Measurements from ENCODE around the gene ZKSCAN1.

The ZKSCAN1 gene

GRCh38 chr7:100081535-100082102 is 66.2 kb downstream of the ZKSCAN1 start, which contains the start of gene ZNF3:
Gene ZNF3, minus strand, starts transcription at chr7:100081723. Its CDS starts 4,366 bp downstream, at chr7:100077357.
- DNase-seq = peak; percentile 95

DNA sequence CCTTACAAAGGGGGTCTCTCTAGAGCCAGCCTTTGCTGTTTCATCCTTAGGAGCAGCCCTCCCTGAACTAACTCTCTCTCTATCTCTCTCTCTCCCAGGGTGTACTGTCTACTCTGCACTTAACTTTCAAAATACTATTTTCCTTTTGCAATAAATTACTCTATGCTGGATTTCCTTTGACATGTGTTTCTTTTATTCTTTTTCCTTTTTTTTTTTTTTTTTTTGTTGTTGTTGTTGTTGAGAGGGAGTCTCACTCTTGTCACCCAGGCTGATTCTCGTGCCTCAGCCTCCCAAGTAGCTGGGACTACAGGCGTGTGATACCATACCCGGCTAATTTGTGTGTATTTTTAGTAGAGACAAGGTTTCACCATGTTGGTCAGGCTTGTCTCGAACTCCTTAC is 67.6 kb downstream of the ZKSCAN1 start:
- no peak for DNase-seq

- DNase-seq = no peak
These were observed 70.1 kb downstream of the ZKSCAN1 start for GRCh38 chr7:100085515-100085914.

DNA sequence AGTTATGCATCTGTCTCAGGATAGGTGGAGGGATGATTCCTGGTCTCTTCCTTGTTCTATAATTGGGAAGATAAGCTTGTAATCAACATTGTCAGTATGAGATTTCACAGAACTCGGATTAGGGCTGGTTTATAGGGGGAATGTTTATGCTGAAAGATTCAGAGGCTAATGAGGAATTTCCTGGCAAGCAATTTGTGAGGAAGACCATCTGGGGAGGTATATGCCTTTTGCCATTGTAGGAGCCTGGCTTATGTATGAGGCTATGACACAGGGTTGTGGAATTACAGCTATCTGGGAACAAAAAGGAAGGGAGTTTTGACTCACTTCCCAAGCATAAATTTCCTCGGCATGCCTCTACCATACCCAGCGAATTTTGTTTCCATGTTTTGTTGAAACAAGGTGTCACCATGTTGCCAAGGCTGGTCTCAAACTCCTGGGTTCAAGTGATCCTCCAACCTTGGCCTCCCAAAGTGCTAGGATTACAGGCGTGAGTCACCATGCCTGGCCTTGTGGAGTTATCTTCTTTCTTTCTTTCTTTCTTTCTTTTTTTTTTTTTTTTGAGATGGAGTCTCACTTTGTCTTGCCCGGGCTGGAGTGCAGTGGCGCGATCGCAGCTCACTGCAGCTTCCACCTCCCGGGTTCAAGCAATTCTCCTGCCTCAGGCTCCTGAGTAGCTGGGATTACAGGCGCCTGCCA is 71.8 kb downstream of the ZKSCAN1 start:
- no peak for DNase-seq

GRCh38 chr7:100088095-100088620 is 72.8 kb downstream of the ZKSCAN1 start:
- no peak for DNase-seq

- peak; percentile 88 for DNase-seq
These were observed 73.4 kb downstream of the ZKSCAN1 start, which contains the start of gene COPS6 for GRCh38 chr7:100088621-100089457. Gene COPS6, plus strand, starts transcription at chr7:100088969. Its CDS starts 22 bp downstream, at chr7:100088991.

- no peak for DNase-seq
These were observed 74.2 kb downstream of the ZKSCAN1 start for GRCh38 chr7:100089458-100090196.

DNA sequence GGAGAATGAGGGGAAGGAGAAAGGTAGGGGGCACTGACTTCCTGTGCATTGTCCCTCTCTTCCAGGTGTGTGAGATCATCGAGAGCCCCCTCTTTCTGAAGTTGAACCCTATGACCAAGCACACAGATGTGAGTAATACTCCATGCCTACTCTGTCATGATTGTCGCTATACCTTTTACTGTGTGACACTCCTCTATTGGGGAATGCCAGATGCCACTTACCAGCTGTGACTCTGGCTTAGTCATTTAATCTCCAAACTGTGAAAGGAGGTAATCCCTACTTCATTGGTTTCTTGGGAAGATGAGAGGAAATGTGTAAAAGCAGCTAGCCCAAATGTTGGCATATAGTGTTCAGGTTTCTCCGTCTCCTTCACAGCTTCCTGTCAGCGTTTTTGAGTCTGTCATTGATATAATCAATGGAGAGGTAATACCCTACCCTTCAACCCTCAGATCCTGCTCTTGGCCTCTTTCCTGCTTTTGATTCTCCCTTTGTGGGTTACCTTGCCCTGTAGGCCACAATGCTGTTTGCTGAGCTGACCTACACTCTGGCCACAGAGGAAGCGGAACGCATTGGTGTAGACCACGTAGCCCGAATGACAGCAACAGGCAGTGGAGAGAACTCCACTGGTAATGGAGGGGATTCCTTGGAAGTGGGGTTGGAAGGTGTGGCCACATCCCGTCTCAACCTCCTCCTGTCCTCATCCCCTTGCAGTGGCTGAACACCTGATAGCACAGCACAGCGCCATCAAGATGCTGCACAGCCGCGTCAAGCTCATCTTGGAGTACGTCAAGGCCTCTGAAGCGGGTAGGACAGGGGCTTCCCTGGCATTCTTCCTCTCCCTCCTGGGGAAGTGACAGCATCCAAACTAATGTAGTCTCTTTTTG is 75.4 kb downstream of the ZKSCAN1 start:
- no peak for DNase-seq
